Panc1 (cell line): ENCODE results near the gene SRGAP3. TPM values are rescaled to one million over a fixed set of nuclear protein-coding genes. Genes with fewer than 3 reads are reported as not detected.

Experiments
- ATAC-seq: fragments of 200-7000 bp; cut with Tn5 transposase; 2 replicates; pipeline ENCODE4 v1.9.1; 2020; ENCODE audit warnings: mild to moderate bottlenecking, moderate library complexity
- BruUV-seq: library from RNA; stranded (reverse); fragments of 400-500 nt; replicated peaks from 2 replicates; lab custom pipeline; 2021; lab: Mats Ljungman, UMichigan
- CTCF ChIA-PET: fragments of 300-600 bp; sonication (Branson Sonifier 250); formaldehyde crosslinking; loops from one replicate; lab custom pipeline; 2022; ENCODE audit warnings: antibody characterized with exemption; lab: Charles Lee
- POLR2A ChIA-PET: fragments of 300-600 bp; sonication (Branson Sonifier 250); formaldehyde crosslinking; loops from one replicate; lab custom pipeline; 2022; ENCODE audit warnings: antibody characterized with exemption; lab: Charles Lee
- DNase-seq: peaks from one replicate; pipeline ENCODE4 v3.0.0-alpha.2; 2010; ENCODE audit warnings: low read depth, low spot score
- H3K27ac ChIP-seq: 2 replicates; pipeline ENCODE4 v1.5.1; 2011; ENCODE audit warnings: mild to moderate bottlenecking, low read length, inconsistent platforms
- H3K27me3 ChIP-seq: fragments of 200-500 bp; sonication (Bioruptor generic); 2 replicates; pipeline ENCODE4 v1.6.0; 2014; ENCODE audit warnings: low read length, inconsistent platforms; ENCODE audit not compliant: control insufficient read depth, insufficient read depth
- H3K36me3 ChIP-seq: fragments of 200-500 bp; sonication (Bioruptor generic); 2 replicates; pipeline ENCODE4 v1.5.1; 2014; ENCODE audit warnings: inconsistent platforms, mild to moderate bottlenecking, low read length, moderate library complexity; ENCODE audit not compliant: control insufficient read depth, insufficient read depth
- H3K4me1 ChIP-seq: 2 replicates; pipeline ENCODE4 v1.5.1; 2011; ENCODE audit warnings: inconsistent platforms, mild to moderate bottlenecking, low read length, moderate library complexity; ENCODE audit not compliant: control insufficient read depth, insufficient read depth
- H3K4me3 ChIP-seq, 2 experiments: 2 replicates each; pipeline ENCODE4 v1.5.1; 2011 to 2012; ENCODE audit warnings: low read depth in 2 of 2, low read length in 2 of 2, mild to moderate bottlenecking in 2 of 2, inconsistent platforms in 1 of 2, moderate library complexity in 1 of 2
- H3K9me3 ChIP-seq: fragments of 200-500 bp; sonication (Bioruptor generic); 2 replicates; pipeline ENCODE4 v1.5.1; 2014; ENCODE audit warnings: low read depth, mild to moderate bottlenecking, inconsistent platforms, low read length, moderate library complexity; ENCODE audit not compliant: control insufficient read depth, insufficient read depth
- POLR2AphosphoS5 ChIP-seq: IDR thresholded peaks from 2 replicates; pipeline ENCODE4 v1.6.1; 2012; ENCODE audit warnings: mild to moderate bottlenecking, low read depth, low read length, moderate library complexity
- SIN3A ChIP-seq: IDR thresholded peaks from 2 replicates; pipeline ENCODE4 v1.6.1; 2012; ENCODE audit warnings: low read depth, mild to moderate bottlenecking, low read length, moderate library complexity, borderline replicate concordance; ENCODE audit not compliant: insufficient read depth
- TCF7L2 ChIP-seq: IDR thresholded peaks from 2 replicates; pipeline ENCODE4 v1.6.1; 2011; ENCODE audit warnings: mild to moderate bottlenecking, low read depth, low read length, inconsistent platforms
- in situ Hi-C: cut with HindIII; loops from 2 replicates; pipeline ENCODE4 v1.10.0; 2016; ENCODE audit warnings: low sequenced_read_pairs, low pct_unique_long_range_greater_than_20kb
- intact Hi-C: fragments of 100-400 bp; cut with micrococcal nuclease; formaldehyde crosslinking; loops from one replicate; pipeline ENCODE4 v1.10.0; 2022; ENCODE audit not compliant: unreplicated experiment
- total RNA-seq: library from RNA; stranded (reverse); gene quantifications from one replicate; pipeline ENCODE4 v1.2.1, GENCODE V29; 2021; ENCODE audit not compliant: unreplicated experiment
- TF ChIP-seq, protein P1 (sequence below): fragments of 450-650 bp; IDR thresholded peaks from 2 replicates; pipeline ENCODE4 v1.5.1; 2017; ENCODE audit warnings: mild to moderate bottlenecking
- TF ChIP-seq, protein P2 (sequence below), 2 experiments: IDR thresholded peaks; 2 replicates each; pipeline ENCODE4 v1.6.1; 2011 to 2012; ENCODE audit warnings: low read depth in 2 of 2, control low read depth in 1 of 2, low read length in 1 of 2, mild to moderate bottlenecking in 1 of 2, moderate library complexity in 1 of 2; ENCODE audit not compliant: insufficient read depth in 1 of 2

Gene SRGAP3
- total RNA-seq, 1 experiment from 2014 or later = 0.82 TPM

DNA sequence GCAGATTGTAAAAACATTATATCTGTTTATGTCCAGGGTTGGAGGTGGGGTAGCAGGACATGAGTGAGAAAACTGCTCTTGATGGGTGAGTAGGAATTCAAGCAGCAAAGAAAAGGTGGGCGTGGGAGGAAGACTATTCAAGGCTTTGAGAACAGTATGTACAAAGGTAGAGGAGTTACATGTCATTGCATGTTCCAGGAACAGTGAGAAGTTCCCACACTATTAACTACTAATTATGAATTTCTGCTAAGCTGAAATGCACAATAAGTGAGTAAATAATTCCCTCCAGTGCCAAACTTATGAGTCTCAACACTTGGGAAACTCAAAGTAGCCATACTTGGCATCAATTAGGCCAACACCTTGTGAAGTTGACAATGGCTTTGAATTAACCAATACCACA, 80.1 kb downstream of the SRGAP3 start:
- POLR2A ChIA-PET = no interaction called here
- CTCF ChIA-PET = no interaction called here
- ATAC-seq (no peak), DNase-seq (no peak)
- H3K4me1 ChIP-seq = no peaks in the 10 kb centered on the region
- no peak overlapping the region for H3K27ac ChIP-seq
- H3K4me3 ChIP-seq = no peak overlapping the region
- no peaks in the 10 kb centered on the region for H3K27me3 ChIP-seq
- in situ Hi-C loops = no loop called here
- BruUV-seq = no TSS peak
- no peaks in the 10 kb centered on the region for H3K9me3 ChIP-seq
- no peaks in the 10 kb centered on the region for H3K36me3 ChIP-seq
- TF ChIP-seq, protein P1, sequence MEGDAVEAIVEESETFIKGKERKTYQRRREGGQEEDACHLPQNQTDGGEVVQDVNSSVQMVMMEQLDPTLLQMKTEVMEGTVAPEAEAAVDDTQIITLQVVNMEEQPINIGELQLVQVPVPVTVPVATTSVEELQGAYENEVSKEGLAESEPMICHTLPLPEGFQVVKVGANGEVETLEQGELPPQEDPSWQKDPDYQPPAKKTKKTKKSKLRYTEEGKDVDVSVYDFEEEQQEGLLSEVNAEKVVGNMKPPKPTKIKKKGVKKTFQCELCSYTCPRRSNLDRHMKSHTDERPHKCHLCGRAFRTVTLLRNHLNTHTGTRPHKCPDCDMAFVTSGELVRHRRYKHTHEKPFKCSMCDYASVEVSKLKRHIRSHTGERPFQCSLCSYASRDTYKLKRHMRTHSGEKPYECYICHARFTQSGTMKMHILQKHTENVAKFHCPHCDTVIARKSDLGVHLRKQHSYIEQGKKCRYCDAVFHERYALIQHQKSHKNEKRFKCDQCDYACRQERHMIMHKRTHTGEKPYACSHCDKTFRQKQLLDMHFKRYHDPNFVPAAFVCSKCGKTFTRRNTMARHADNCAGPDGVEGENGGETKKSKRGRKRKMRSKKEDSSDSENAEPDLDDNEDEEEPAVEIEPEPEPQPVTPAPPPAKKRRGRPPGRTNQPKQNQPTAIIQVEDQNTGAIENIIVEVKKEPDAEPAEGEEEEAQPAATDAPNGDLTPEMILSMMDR = no peak
- TF ChIP-seq SIN3A (no peak), TCF7L2 (no peak), POLR2AphosphoS5 (no peak)
- TF ChIP-seq, protein P2, sequence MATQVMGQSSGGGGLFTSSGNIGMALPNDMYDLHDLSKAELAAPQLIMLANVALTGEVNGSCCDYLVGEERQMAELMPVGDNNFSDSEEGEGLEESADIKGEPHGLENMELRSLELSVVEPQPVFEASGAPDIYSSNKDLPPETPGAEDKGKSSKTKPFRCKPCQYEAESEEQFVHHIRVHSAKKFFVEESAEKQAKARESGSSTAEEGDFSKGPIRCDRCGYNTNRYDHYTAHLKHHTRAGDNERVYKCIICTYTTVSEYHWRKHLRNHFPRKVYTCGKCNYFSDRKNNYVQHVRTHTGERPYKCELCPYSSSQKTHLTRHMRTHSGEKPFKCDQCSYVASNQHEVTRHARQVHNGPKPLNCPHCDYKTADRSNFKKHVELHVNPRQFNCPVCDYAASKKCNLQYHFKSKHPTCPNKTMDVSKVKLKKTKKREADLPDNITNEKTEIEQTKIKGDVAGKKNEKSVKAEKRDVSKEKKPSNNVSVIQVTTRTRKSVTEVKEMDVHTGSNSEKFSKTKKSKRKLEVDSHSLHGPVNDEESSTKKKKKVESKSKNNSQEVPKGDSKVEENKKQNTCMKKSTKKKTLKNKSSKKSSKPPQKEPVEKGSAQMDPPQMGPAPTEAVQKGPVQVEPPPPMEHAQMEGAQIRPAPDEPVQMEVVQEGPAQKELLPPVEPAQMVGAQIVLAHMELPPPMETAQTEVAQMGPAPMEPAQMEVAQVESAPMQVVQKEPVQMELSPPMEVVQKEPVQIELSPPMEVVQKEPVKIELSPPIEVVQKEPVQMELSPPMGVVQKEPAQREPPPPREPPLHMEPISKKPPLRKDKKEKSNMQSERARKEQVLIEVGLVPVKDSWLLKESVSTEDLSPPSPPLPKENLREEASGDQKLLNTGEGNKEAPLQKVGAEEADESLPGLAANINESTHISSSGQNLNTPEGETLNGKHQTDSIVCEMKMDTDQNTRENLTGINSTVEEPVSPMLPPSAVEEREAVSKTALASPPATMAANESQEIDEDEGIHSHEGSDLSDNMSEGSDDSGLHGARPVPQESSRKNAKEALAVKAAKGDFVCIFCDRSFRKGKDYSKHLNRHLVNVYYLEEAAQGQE (IDR thresholded peaks at IDR 0.05; ENCODE audit: insufficient read depth in 1 of 2, low read depth in 2 of 2, low read length in 1 of 2) = no peak
- intact Hi-C loops = no loop called here

DNA sequence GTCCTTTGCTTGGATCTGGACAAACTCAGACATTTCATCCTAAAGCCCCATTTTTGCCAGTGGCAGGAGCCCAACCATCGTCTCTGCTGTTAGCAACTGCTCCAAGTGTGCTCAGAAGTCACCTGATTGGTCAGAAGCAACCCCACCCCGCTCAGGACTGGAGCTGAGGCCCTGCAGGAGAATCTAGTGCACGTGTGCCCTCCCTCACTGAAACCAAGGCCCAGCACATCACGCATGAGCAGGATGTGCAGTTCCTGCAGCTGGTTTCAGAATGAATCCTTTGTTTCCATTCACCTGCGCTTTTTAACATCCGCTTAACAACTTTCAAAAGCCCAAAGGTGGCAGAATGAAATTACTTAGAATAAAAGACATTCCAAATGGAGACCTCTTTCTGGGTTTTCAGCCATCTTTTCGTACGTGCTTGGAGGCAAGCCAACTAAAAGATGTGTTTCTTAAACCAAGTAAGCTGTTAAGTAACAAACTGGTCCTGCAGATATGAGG, 81.2 kb downstream of the SRGAP3 start:
- H3K36me3 ChIP-seq = no peaks in the 10 kb centered on the region
- TF ChIP-seq, protein P1 = no peak
- TF ChIP-seq POLR2AphosphoS5 (no peak), TCF7L2 (no peak), SIN3A (no peak)
- TF ChIP-seq, protein P2 (IDR thresholded peaks at IDR 0.05; ENCODE audit: insufficient read depth in 1 of 2, low read depth in 2 of 2, low read length in 1 of 2) = no peak
- POLR2A ChIA-PET = no interaction called here
- H3K4me1 ChIP-seq = no peaks in the 10 kb centered on the region
- ATAC-seq = no peak
- H3K9me3 ChIP-seq = no peaks in the 10 kb centered on the region
- H3K27me3 ChIP-seq = no peaks in the 10 kb centered on the region
- in situ Hi-C loops = no loop called here
- BruUV-seq = no TSS peak
- intact Hi-C loops = no loop called here
- H3K4me3 ChIP-seq = no peak overlapping the region
- no peak overlapping the region for H3K27ac ChIP-seq
- CTCF ChIA-PET = no interaction called here
- no peak for DNase-seq
